ENCODE measurements around the gene POU6F1.

The POU6F1 gene

GRCh38 chr12:51197736-51198567, 19.9 kb downstream of the POU6F1 start:
- DNase-seq: no peak

DNA sequence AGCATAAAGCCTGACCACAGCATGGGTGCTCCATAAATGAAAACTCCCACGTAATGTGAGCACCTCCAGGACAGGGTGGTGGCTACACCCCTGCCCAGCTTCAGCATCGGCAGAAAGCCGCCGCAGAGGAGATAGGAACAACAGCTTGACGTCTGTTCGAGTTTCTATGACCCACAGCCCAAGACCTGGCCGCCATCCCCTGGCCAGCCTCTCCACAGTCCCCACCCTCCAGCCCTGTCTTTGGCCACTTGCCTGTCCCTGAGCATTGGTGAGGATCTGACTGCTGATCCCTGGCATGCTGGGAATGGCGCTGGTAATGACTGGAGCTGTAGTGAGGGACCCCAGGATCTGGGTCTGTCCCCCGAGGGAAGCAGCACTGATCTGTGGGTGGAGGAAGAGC, 21.3 kb downstream of the POU6F1 start:
- no peak for DNase-seq

- no peak for DNase-seq
Measured at GRCh38 chr12:51195841-51196240, 22.0 kb downstream of the POU6F1 start.

- no peak for DNase-seq
Measured at GRCh38 chr12:51192284-51192671, 25.6 kb downstream of the POU6F1 start.

GRCh38 chr12:51191516-51192283, 26.2 kb downstream of the POU6F1 start:
- no peak for DNase-seq

DNA sequence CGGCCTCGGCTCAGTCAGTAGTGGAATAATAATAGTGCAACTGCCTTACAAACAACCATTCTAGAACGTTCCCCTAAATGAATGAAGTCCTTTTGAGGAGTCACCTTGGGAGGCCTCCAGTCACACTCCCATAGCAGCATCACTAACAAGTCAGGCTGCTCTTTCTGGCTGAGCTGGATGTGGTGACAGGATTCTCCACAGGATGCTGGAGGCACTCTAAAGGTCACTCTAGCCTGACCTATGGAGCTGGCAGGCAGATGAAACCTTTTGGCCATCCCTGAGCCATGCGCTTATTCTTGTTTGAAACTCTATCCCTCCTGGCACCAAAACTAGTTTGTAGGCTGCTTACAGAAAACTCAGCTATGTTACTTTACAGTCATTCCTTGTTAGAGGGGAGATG, 27.0 kb downstream of the POU6F1 start:
- no peak for DNase-seq

DNA sequence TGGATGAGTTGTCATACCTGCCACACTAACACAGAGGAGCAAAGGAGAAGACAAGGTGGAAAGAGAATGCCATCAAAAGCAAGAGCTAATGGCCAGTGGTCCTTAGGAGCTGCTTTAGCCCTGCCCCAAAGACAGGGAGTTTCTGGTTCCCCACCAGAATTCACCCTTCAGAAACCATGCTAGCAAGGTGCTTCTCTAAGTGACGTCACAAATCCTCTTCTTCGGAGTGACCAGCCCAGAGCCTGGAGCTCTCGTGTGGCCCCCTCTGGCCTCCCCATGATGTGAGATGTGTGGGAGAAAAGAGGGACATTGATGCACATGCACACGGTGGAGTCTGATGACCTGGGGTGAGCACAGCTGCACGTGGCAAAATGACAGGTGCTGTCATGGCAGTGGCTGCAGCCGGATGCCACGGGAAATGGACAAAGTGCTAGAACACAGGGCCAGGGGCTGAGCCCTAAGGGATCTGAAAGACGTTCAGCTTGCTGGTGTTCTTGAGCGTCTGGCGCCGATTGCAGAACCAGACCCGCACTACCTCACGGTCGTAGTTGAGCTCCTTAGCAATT, 28.0 kb downstream of the POU6F1 start:
- no peak for DNase-seq

- peak; percentile 31 for DNase-seq
Measured at GRCh38 chr12:51188359-51189051, 29.4 kb downstream of the POU6F1 start.

DNA sequence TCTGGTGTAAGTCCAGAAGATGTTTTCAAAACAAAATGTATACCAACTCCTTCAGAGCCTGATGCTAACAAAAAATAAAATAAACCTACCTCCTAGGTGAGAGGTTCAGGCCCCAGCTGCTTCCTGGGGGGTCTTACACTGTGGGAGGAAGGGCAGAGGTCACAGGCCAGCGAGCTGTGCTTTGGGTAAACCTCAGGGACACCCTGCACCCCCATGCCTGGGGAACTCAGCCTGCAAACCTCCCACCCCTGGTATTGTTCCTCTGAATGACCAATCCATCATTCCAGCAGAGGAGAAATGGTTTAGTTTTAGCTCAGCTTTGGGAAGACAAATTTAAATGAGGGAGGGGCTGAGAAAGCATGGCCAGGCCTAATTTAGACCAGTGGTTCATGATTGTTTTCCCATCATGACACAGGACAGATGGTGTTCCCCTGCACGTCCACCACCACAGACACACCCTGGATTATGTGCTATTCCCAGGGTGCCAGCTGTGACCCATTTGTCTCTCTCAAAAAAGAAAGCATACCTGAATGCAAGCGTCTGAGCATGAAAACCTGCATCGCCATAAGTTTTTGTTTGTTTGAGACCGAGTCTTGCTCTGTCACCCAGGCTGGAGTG, 30.4 kb downstream of the POU6F1 start:
- no peak for DNase-seq

DNA sequence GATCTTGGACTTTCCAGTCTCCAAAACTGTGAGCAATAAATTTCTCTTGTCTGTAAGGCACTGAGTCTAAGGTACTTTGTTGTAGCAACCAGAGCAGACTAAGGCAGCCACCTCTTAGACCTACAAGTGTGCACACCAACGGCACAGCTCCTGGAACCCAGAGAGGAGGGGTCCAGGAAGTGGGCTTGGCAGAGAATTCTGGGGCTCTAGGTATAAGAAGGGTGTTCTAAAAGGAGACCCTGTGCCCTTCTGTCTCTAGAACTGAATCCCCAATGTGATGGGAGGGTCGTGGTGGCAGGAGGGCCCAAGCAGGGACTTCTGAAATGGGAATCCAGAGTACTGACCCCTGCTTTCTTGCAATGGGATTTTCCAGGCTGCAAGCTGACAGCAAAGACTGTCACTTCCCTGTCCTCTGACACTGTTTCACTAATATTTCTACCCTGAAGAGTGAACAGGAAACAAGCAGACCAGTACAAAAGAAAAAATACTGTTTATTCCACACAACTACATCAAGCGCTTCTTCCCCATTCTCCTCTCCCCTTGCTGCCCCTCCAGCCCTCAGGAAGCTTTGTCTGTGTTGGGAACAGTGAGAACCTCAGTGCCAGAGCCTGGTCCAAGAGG, 31.3 kb downstream of the POU6F1 start:
- DNase-seq: no peak

DNA sequence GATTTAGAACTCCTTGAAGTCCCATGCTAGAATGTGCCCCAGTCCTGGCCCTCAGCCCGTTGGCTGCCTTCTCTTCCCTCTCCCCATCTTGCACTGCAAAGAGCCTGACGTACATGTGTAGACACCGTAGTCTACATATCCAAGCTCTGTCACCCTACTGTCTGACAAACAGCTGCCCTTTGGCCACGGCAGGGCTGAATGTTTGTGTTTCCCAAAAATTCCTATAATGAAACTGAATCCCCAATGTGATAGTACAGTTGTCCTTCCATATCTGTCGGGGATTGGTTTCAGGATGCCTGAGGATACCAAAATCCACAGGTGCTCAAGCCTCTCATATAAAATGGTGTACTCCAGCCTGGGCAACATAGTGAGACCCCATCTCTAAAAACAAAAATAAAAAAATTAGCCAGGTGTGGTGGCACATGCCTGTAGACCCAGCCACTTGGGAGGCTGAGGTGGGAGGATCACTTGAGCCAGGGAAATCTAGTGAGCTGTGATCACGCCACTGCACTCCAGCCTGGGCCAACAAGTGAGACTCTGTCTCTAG, 32.6 kb downstream of the POU6F1 start:
- no peak for DNase-seq

GRCh38 chr12:51183816-51184215, 34.0 kb downstream of the POU6F1 start:
- DNase-seq: peak; percentile 68

GRCh38 chr12:51183349-51183748, 34.5 kb downstream of the POU6F1 start:
- no peak for DNase-seq

DNA sequence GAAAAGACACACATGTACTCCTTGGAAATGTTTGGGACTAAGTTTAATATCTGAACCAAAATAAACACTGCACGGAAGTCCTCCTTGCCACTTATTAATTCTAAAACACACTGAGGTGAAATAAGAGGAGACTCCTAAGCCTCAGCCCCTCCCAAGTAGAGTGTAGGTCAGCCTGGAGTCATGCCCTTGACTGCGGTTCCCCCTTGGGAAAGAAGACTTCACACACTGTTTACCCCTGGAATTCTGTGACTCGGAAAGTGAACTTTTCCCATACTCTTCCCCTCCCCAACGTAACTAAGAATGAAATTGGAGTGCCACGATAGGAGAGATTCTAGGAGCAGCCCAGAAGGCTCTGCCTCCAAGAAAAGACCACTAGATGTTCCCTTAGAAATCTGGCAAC, 36.3 kb downstream of the POU6F1 start:
- DNase-seq: no peak

DNA sequence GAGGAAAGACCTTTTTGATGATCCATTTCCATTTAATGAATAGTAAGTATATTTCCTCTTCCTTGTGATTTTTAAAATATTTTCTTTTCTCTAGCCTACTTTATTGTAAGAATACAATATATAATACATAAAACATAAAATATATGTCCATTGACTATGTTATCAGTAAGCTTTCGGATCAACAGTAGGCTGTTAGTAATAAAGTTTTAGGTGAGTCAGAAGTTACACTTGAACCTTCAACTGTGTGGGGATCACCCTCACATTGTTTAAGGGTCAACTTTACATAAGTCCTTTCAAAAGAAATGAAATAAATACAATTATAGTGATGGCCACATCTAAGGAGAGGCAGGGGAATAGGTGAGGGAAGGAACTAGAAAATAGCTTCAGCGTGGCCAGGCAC, 40.0 kb downstream of the POU6F1 start:
- no peak for DNase-seq

DNA sequence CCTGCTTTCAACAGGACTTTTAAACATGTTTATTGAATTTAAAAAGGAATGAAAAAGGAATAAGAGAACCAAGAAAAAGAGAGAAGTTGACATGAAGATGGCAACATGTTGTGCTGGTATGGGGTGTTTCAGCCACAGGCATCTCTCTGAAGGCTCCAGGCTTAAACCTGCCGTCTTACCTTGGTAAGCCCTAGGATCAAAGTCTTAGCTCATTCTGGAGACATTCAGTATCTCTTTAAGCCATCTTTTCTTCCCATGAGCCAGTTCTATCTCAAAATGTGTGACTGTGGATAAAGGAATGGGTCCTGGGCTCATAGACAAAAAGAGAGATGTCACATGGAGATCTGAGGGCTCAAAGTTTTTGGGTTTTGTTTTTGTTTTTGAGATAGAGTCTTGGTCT, 43.4 kb downstream of the POU6F1 start:
- DNase-seq: no peak

- DNase-seq: peak; percentile 99
Measured at GRCh38 chr12:51172515-51173431, 45.1 kb downstream of the POU6F1 start, which contains the start of gene TFCP2. Gene TFCP2 (minus strand): TSS chr12:51173135. CDS start chr12:51172422, 713 bp downstream.

- peak; percentile 54 for DNase-seq
Measured at GRCh38 chr12:51171884-51172514, 45.9 kb downstream of the POU6F1 start.

GRCh38 chr12:51163795-51164194, 54.1 kb downstream of the POU6F1 start:
- no peak for DNase-seq

GRCh38 chr12:51162217-51162616, 55.6 kb downstream of the POU6F1 start:
- DNase-seq: no peak

Data from NCI-H146 (cell line).